GM21381 (cell line): Measurements from ENCODE around the gene GNAL.
"Not testable (repeated sequence)": the region's sequence is repeated elsewhere in the genome, so short reads cannot be mapped to it uniquely, and the experiment has no call there.

Source experiments
- ATAC-seq: cut with Tn5 transposase; IDR thresholded peaks from one replicate; pipeline ENCODE4 v1.9.1; 2021; ENCODE audit warnings: mild to moderate bottlenecking, moderate library complexity; ENCODE audit not compliant: unreplicated experiment

The GNAL gene

GRCh38 chr18:11866764-11867163 is 177.7 kb downstream of the GNAL start:
- ATAC-seq = no peak

- no peak for ATAC-seq
Measured at GRCh38 chr18:11868230-11868629, 179.2 kb downstream of the GNAL start.

GRCh38 chr18:11871501-11871900 is 182.4 kb downstream of the GNAL start:
- ATAC-seq = no peak

- ATAC-seq = no peak
Measured at GRCh38 chr18:11872479-11873136, 183.5 kb downstream of the GNAL start.

DNA sequence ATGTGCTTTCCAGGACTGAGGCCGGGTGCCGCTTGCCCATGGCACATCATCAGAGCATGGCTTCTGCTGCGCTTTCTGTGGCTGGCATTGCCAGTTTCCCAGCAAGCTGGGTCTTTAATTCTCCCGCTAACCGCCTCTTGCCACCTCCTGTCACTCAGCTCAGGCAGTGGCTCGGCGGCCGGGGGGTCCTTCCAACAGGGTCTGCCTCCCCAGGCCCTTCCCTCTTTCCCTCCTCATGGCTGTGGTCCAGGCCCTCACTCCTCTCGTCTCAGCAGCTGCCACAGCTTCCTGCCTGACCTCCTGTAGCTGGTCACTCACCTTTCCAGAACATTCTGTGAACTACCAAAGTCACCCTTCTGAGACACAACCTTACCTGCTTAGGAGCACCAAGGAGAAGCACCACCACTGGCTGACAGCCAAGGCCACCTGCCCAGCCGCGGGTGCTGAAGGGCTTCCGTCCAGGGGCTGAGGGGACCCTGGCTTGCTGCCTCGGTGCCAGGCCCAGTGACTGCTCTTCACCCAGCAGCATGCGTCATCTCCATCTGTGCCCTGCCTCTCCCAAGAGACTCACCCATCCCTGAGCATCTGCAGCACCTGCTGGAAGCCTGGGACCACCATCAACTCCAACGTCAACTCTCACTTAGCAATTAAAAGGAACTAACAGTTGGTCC is 184.7 kb downstream of the GNAL start:
- no peak for ATAC-seq

- ATAC-seq = no peak
Measured at GRCh38 chr18:11874676-11875075, 185.6 kb downstream of the GNAL start.

DNA sequence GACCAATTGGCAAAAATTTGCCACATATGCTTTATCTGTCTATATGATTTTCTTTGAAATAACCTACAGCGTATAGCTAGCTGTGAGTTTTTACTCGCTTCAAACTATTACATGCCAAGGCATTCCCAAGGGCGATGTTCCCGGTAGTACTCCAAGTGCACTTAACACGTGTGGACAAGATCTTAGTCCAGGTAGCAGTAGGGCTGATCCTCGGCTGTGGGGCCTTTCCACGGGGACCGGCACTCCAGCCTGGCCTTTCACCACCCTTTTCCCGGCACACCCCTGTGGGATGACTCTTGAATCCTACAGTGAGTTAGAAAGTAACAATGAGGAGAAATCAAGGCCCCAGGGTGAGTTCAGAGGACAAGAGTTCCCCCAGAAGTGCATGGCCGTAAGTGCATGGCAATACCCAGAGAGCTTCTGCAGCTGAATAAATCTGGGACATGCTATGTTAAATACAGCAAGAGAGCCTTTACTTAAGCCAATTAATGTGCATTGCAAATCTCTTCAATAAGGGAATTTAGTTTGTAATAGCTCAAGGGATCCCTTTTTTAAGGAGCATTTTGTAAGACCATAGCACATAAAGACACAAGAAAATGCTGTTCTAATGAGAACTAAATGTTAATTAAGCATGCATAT is 188.6 kb downstream of the GNAL start:
- ATAC-seq = no peak

DNA sequence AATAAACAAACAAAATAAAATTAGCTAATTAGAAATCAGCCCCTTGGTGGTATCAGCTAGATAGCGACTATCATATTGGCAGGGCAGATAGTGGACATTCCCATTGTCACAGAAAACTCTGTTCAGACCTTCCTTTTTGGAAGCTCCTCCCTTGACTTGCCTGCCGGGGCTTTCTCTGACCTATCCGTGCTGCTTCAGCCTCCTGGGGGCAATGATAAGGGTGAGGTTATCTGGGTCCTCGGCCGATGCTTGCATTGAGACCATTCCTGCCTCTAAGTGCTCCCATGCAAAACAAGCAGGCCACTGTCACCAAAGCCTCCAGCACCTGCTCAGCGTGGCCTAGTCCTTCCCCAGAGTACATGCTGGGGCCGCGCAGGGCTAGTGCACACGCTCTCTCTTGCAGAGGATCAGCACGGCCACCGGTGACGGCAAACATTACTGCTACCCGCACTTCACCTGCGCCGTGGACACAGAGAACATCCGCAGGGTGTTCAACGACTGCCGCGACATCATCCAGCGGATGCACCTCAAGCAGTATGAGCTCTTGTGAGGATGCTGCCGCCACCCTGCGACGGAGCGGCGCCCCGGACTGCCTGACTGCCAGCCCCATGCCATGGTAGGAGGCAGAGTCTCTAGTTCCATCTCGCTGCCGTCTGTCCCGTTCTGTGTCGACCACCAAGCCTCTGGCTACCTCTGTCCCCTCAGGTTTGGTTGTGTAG is 191.7 kb downstream of the GNAL start:
- ATAC-seq = no peak

GRCh38 chr18:11882636-11883035 is 193.6 kb downstream of the GNAL start:
- ATAC-seq = no peak

GRCh38 chr18:11883153-11883552 is 194.1 kb downstream of the GNAL start:
- ATAC-seq = no peak

GRCh38 chr18:11884396-11885030 is 195.4 kb downstream of the GNAL start:
- ATAC-seq = no peak

DNA sequence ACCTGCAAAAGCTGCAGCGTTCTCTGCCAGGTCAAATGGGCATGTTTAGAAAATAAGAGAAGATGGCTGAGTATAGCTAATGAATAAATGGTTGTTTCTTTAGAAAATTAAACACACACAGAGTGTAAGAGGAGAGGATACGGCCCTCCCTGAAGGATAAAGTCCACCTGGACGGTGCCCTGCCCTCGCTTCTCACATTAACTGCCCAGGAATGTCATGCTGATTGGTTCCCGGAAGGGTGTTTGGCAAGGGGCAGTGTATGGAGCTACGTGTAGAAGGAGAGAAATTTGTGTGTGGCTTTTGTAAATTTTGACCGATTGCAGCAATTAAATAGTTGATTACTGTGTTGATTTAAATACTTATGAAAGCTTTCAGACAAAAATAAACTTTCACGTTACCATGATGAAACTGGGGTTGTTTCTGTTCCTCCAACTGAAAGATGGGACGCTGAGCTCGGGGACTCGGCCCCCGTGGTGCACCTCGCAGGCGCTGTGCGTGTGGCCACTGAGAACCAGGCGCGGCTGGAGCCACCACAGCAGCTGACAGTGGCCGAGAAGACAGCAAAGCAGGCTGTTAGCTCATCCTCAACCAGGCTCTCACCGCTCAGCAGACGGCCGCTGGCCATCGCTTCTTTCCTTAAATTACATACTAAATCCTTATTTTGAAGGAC is 196.3 kb downstream of the GNAL start:
- ATAC-seq = no peak

- ATAC-seq = no peak
Measured at GRCh38 chr18:11886577-11887110, 197.6 kb downstream of the GNAL start.

GRCh38 chr18:11887328-11888128 is 198.5 kb downstream of the GNAL start:
- no peak for ATAC-seq

DNA sequence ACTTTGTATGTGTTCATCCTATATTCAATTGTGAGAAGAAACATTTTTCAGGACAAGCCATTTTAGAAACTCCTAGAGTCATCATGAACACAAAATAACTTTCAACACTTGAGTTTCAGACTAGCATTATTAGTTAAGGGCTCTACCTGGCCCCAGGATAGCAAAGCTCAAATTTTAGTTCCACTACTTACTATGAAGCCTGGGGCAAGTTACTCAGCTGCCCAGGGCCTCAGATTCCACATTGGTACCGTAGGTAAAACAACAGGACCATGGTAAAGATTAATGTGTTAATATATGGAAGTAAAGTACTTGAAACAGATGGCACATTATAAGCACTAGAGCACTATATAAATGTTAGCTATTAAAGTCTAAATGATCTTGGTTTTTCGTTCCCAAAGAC is 199.7 kb downstream of the GNAL start:
- no peak for ATAC-seq

DNA sequence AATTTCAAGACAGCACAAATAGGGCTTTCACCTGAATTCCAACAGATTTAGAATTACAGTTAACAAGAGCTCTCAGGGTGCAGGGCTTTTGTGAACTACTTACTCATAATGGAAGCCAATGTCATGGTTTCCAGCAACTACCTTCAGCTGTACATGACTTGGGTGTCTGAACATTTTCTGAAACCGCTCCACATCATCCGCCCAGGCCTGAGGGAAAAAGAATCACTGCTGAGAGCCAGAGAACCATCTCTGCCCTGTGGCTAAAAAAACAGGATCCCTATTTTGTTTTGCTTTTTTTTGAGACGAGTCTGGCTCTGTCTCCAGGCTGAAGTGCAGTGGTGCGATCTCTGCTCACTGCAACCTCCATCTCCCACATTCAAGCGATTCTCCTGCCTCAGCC is 200.2 kb downstream of the GNAL start:
- no peak for ATAC-seq

DNA sequence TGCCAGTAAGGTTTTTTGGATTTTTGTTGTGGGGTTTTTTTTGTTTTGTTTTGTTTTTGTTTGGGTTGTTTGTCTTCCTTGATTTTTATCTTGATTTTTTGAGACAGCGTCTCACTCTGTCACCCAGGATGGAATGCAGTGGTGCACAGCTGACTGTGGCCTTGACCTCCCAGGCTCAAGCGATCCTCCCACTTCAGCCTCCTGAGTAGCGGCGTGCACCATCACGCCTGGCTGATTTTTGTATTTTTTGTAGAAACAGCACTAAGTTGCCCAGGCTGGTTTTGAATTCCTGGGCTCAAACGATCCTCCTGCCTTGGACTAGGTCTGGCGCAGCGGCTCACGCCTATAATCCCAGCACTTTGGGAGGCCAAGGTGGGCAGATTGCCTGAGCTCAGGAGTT is 202.7 kb downstream of the GNAL start:
- no peak for ATAC-seq

GRCh38 chr18:11892438-11892837 is 203.4 kb downstream of the GNAL start:
- ATAC-seq = not testable (repeated sequence)

DNA sequence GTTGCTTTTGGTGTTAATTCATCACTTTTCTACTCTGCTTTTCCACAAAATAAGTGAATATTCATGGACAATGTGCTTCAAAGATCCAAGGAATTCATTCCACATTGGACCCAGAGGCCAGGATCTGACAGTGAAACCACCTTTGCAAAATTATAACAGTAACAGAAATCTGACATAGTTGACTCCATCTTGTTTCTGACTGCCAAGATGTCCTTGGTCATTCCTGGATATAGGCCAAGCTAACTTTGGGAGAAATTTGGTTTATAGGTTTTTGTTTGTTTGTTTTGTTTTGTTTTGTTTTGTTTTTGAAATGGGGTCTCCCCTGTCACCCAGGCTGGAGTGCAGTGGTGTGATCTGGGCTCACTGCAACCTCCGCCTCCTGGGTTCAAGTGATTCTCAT is 208.7 kb downstream of the GNAL start:
- no peak for ATAC-seq

DNA sequence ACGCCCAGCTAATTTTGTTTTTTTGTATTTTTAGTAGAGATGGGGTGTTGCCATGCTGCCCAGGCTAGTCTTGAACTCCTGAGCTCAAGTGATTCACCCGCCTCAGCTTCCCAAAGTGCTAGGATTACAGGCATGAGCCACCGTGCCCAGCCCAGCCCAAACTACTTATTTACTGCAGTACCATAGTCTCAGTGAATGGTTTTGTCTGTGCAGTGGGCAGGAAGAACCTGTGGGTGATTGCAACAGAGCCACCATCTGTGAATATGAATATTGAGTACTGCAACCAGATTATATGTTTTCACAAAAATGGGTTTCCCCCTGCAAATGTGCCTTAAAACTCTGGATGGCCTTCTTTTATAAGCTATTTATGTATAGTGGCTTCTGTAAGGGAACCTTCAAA is 210.0 kb downstream of the GNAL start:
- ATAC-seq = no peak
